GM13976 (cell line): ENCODE data around the gene NUP188.

Source experiments
- DNase-seq: peaks from one replicate; pipeline ENCODE4 v3.0.0; 2012; ENCODE audit warnings: low spot score
- CTCF ChIP-seq: IDR thresholded peaks from 2 replicates; pipeline ENCODE4 v1.5.1; 2012; ENCODE audit warnings: borderline replicate concordance, mild to moderate bottlenecking; ENCODE audit not compliant: insufficient read depth; ENCODE audit errors: extremely low read depth, missing control alignments, control extremely low read depth
- in situ Hi-C: fragments of 300-500 bp; cut with MboI; formaldehyde crosslinking; loops from one replicate; pipeline ENCODE4 v1.12.0; 2022; ENCODE audit warnings: low sequenced_read_pairs, mixed read lengths, inconsistent platforms; ENCODE audit not compliant: unreplicated experiment

The NUP188 gene

GRCh38 chr9:128909859-128910258 is 37.6 kb upstream of the NUP188 start:
- no peak for DNase-seq
- TF ChIP-seq CTCF: no peak
- in situ Hi-C loops: no loop called here

GRCh38 chr9:128910906-128911305 is 36.6 kb upstream of the NUP188 start:
- in situ Hi-C loops: no loop called here
- TF ChIP-seq CTCF: no peak
- no peak for DNase-seq

GRCh38 chr9:128911529-128912035 is 35.9 kb upstream of the NUP188 start:
- DNase-seq: no peak

GRCh38 chr9:128912270-128912853 is 35.1 kb upstream of the NUP188 start:
- TF ChIP-seq CTCF: no peak
- in situ Hi-C loops: no loop called here
- no peak for DNase-seq

More at GRCh38 chr9:128911529-128912035, 35.9 kb upstream of the NUP188 start:
- no peak for TF ChIP-seq CTCF
- in situ Hi-C loops: no loop called here

- in situ Hi-C loops: no loop called here
- no peak for TF ChIP-seq CTCF
Measured at GRCh38 chr9:128913048-128913900, 34.2 kb upstream of the NUP188 start.

GRCh38 chr9:128913995-128914772 is 33.3 kb upstream of the NUP188 start:
- TF ChIP-seq CTCF: no peak
- in situ Hi-C loops: no loop called here
- no peak for DNase-seq

More at GRCh38 chr9:128913048-128913900, 34.2 kb upstream of the NUP188 start:
- no peak for DNase-seq
